Left hindlimb (tissue), 1 donor: ENCODE results near the gene TFR2.
"Not testable (repeated sequence)": the region's sequence is repeated elsewhere in the genome, so short reads cannot be mapped to it uniquely, and the experiment has no call there.

ENCODE experiments used
- DNase-seq: peaks from one replicate; pipeline ENCODE4 v3.0.0-alpha.2; 2018

The TFR2 gene

GRCh38 chr7:100677308-100678267, 36.2 kb upstream of the TFR2 start:
- DNase-seq: no peak

GRCh38 chr7:100676501-100677306, 35.4 kb upstream of the TFR2 start:
- no peak for DNase-seq

- DNase-seq: peak; percentile 83
Measured at GRCh38 chr7:100675581-100676350, 34.4 kb upstream of the TFR2 start.

GRCh38 chr7:100675105-100675451, 33.7 kb upstream of the TFR2 start:
- DNase-seq: no peak

- no peak for DNase-seq
Measured at GRCh38 chr7:100674411-100675104, 33.2 kb upstream of the TFR2 start.

- peak; percentile 76 for DNase-seq
Measured at GRCh38 chr7:100673942-100674410, 32.6 kb upstream of the TFR2 start.

- peak; percentile 99 for DNase-seq
Measured at GRCh38 chr7:100673302-100673941, 32.1 kb upstream of the TFR2 start, which contains the start of gene GNB2. Gene GNB2 (plus strand): TSS chr7:100673740. CDS start chr7:100676266, 2,526 bp downstream.

- DNase-seq: no peak
Measured at GRCh38 chr7:100671353-100672327, 30.3 kb upstream of the TFR2 start.

GRCh38 chr7:100670074-100670473, 28.7 kb upstream of the TFR2 start:
- no peak for DNase-seq

GRCh38 chr7:100669106-100669505, 27.8 kb upstream of the TFR2 start:
- not testable (repeated sequence) for DNase-seq

GRCh38 chr7:100668069-100668449, 26.7 kb upstream of the TFR2 start:
- DNase-seq: no peak

GRCh38 chr7:100667331-100668068, 26.1 kb upstream of the TFR2 start:
- DNase-seq: no peak

- DNase-seq: no peak
Measured at GRCh38 chr7:100665168-100665726, 23.9 kb upstream of the TFR2 start.

- DNase-seq: not testable (repeated sequence)
Measured at GRCh38 chr7:100662194-100662776, 20.9 kb upstream of the TFR2 start.

GRCh38 chr7:100655908-100656674, 14.7 kb upstream of the TFR2 start, which contains the start of gene ACTL6B:
Gene ACTL6B (minus strand): TSS chr7:100656448. CDS start chr7:100656354, 94 bp downstream.
- DNase-seq: peak; percentile 74

- no peak for DNase-seq
Measured at GRCh38 chr7:100654908-100655831, 13.8 kb upstream of the TFR2 start.
